SK-N-SH treated with all-trans-retinoic acid at 6 μM for 48 hours (cell line): ENCODE results near the gene ENGASE.

Source experiments
- ARNTL ChIP-seq: fragments of 450-650 bp; formaldehyde crosslinking; IDR thresholded peaks from 2 replicates; pipeline ENCODE4 v1.5.0; 2020; ENCODE audit warnings: low read depth, mild to moderate bottlenecking, moderate library complexity, borderline replicate concordance
- BACH2 ChIP-seq: fragments of 250-450 bp; sonication (Bioruptor Pico); IDR thresholded peaks from 2 replicates; pipeline ENCODE4 v1.9.0; 2021; ENCODE audit warnings: mild to moderate bottlenecking, borderline replicate concordance
- CREB5 ChIP-seq: fragments of 250-450 bp; sonication (Bioruptor Pico); IDR thresholded peaks from 2 replicates; pipeline ENCODE4 v1.5.1; 2020; ENCODE audit warnings: low read depth, mild to moderate bottlenecking, moderate library complexity
- OSR1 ChIP-seq: fragments of 250-450 bp; sonication (Bioruptor Pico); IDR thresholded peaks from 2 replicates; pipeline ENCODE4 v1.8.0; 2022; ENCODE audit warnings: moderate library complexity, mild to moderate bottlenecking, inconsistent platforms
- PATZ1 ChIP-seq: fragments of 250-450 bp; sonication (Bioruptor Pico); IDR thresholded peaks from 2 replicates; pipeline ENCODE4 v1.8.0; 2020; ENCODE audit warnings: mild to moderate bottlenecking, moderate library complexity, borderline replicate concordance
- POU6F1 ChIP-seq: fragments of 250-450 bp; sonication (Bioruptor Pico); IDR thresholded peaks from 2 replicates; pipeline ENCODE4 v1.8.0; 2021; ENCODE audit warnings: low read depth, mild to moderate bottlenecking, moderate library complexity, borderline replicate concordance
- SNAI2 ChIP-seq: fragments of 250-450 bp; sonication (Bioruptor Pico); IDR thresholded peaks from 2 replicates; pipeline ENCODE4 v1.5.0; 2020; ENCODE audit warnings: mild to moderate bottlenecking, moderate library complexity
- TCF4 ChIP-seq: fragments of 250-450 bp; sonication (Bioruptor Pico); IDR thresholded peaks from 2 replicates; pipeline ENCODE4 v1.8.0; 2021; ENCODE audit warnings: mild to moderate bottlenecking, moderate library complexity, borderline replicate concordance
- TSHZ2 ChIP-seq: fragments of 250-450 bp; sonication (Bioruptor Pico); IDR thresholded peaks from 2 replicates; pipeline ENCODE4 v1.5.0; 2020; ENCODE audit warnings: mild to moderate bottlenecking, moderate library complexity
- ZFP3 ChIP-seq: fragments of 250-450 bp; sonication (Bioruptor Pico); IDR thresholded peaks from 2 replicates; pipeline ENCODE4 v1.5.0; 2020; ENCODE audit warnings: mild to moderate bottlenecking, moderate library complexity
- ZFP30 ChIP-seq: fragments of 450-650 bp; formaldehyde crosslinking; IDR thresholded peaks from 2 replicates; pipeline ENCODE4 v1.5.0; 2022; ENCODE audit warnings: mild to moderate bottlenecking, moderate library complexity

- TF ChIP-seq BACH2: no peak
- TF ChIP-seq POU6F1 (CRISPR knock-in tag): no peak
- no peak for TF ChIP-seq ZFP30
- no peak for TF ChIP-seq OSR1 (CRISPR knock-in tag)
- no peak for TF ChIP-seq ARNTL
- no peak for TF ChIP-seq TSHZ2 (CRISPR knock-in tag)
- TF ChIP-seq TCF4 (CRISPR knock-in tag): no peak
- TF ChIP-seq ZFP3 (CRISPR knock-in tag): no peak
- TF ChIP-seq SNAI2: no peak
- TF ChIP-seq PATZ1 (CRISPR knock-in tag): no peak
- TF ChIP-seq CREB5 (CRISPR knock-in tag): no peak
These were observed 49.4 kb downstream of the ENGASE start for GRCh38 chr17:79123988-79124387.
